GM21381 (cell line): Measurements from ENCODE around the gene CINP.
"Not testable (repeated sequence)": the region's sequence is repeated elsewhere in the genome, so short reads cannot be mapped to it uniquely, and the experiment has no call there.

ENCODE experiments used
- ATAC-seq: cut with Tn5 transposase; IDR thresholded peaks from one replicate; pipeline ENCODE4 v1.9.1; 2021; ENCODE audit warnings: mild to moderate bottlenecking, moderate library complexity; ENCODE audit not compliant: unreplicated experiment

CINP gene

DNA sequence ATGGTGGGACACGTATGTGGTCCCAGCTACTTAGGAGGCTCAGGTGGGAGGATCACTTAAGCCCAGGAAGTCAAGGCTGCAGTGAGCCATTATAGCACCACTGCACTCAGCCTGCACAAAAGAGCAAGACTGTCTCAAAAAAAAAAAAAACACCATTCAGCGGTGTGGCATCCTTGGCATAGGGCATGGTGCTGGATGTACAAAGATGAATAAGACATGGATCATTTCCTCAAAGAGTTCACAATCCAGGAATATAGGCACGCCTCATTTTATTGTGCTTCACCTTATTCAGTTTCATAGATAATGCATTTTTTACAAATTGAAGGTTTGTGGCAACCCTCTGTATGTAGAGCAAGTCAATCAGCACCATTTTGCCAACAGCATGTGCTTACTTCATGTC is 6.4 kb downstream of the CINP start:
- no peak for ATAC-seq

DNA sequence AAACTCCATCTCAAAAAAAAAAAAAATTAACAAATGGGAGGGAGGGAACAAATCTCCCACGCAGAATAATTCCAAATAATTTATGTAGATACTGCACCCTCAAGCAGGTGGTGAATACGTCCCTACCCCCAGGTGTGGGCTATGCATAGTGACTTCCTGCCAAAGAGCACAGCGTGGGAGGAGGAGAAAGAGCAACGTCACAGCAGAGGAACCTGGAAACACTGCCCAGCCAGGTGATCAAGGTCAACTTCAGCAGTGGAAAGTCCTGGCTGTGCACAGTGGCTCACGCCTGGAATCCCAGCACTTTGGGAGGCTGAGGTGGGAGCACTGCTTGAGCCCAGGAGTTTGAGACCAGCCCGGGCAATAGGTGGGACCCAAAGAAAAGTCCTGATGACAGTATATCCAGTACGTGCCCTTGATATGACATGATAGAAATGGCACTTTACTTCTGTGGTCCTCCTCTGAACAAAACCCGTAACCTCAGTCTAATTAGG is 9.5 kb downstream of the CINP start:
- no peak for ATAC-seq

DNA sequence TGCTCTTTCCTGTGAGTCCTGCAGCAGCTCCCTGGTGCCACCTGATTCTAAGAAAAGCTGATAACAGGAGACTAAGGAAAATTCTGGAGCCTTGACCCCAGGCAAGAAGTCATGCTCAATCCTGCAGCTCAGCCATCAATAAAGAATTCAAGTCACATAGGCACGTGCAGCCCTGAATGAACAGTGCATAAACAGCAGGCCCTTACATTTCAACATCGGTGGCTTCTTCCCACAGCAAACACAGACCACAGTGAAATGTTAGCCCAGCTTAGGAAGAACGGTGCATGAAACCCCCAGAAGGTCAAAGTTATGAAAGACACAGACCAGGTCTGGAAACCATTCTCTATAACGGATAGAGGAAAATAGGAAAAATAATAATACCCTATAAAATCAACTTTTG is 10.5 kb downstream of the CINP start:
- ATAC-seq = no peak

GRCh38 chr14:102351593-102351992 is 11.1 kb downstream of the CINP start:
- ATAC-seq = not testable (repeated sequence)

GRCh38 chr14:102351023-102351422 is 11.7 kb downstream of the CINP start:
- ATAC-seq = no peak

DNA sequence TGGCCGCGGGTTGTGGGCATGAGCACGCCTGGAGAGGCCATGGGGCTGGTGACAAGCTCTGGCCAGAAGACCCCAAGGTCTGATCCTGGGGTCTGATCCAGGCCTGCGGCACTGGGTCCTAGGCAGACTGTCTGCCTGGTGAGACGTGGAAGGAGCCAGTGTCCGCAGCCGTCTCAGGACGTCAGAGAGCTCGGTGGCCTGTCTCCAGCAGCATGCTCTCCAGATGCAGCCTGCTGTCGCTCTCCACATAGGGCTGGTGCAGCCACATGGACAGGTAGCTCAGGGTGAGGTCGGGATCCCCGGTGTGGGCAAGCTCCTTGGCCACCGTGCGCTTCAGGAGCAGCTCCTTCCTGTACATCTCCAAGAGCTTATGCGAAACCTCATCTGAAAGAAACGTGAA is 14.3 kb downstream of the CINP start:
- ATAC-seq = no peak

- no peak for ATAC-seq
These were observed 16.0 kb downstream of the CINP start for GRCh38 chr14:102346645-102347044.

DNA sequence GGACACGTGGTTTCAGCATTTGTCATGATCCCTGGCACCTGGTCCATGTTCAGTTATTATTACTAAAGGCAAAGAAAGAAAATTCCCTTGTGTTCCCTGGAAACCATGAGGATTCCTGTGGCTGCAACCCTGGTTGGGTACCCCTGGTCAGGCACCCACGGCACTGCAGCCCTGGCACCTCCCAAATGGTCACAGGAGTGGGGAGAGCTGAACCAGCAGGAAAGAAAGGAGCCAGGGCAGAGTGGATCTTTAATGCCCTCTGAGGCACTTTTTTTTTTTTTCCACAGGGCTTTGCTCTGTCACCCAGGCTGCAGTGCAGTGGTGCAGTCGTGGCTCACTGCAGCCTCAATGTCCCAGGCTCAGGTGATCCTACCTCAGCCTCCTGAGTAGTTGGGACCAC is 17.5 kb downstream of the CINP start:
- ATAC-seq = no peak

GRCh38 chr14:102344485-102344884 is 18.2 kb downstream of the CINP start:
- no peak for ATAC-seq

DNA sequence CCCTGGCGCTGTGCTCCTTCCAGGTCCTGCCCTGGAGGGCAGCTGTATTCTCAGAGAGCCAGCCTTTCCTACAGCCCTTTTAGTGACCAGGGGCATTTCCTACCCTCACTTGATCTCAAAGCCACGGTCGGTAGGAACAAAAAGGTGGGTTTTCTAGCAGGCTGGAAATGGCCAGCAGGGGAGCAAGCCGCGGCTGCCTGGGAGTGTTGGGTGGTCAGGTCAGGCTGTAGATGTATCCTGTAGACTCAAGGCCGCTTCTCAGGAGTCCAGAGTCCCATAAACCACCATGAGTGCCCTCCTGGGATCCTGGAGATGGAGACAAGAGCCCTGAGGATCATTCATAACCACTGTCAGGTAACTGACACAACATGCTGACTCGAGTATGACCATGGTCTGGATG is 18.6 kb downstream of the CINP start:
- no peak for ATAC-seq

DNA sequence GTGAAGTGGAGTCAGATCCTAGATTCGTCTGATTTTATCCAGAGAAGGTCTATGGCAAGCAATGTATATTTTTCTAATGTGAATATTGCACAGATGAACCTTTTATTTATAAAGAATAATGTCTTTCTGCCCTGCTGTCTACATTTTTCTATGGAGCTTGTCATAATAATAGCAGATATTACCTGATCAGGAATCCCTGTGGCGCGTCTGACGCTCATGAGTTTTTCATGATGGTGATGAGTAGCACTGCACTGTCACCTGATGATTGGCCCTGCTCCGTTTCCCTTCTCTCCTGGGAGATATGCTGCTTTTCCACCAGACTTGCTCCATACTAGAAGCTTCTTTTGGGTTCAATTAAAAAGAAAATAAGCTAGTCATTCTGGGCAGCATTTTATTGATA is 20.5 kb downstream of the CINP start:
- ATAC-seq = no peak

- no peak for ATAC-seq
These were observed 21.1 kb downstream of the CINP start for GRCh38 chr14:102341566-102341965.

DNA sequence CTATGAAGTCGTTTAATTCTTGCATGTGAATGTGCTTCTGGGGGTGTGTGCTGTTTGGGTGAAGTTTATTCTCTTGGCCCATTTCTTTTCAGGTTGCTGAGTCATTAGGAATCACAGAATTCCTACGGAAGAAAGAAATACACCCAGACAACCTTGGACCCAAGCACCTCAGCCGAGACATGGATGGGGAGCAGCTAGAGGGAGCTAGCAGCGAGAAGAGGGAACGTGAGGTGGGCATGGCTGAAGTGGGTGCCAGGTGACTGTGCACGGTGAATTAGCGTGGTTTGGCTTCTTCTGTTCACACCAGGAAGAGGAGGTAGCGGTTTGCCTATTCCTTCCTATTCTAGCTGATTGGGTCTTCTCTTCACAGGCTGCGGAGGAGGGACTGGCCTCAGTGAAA is 24.0 kb downstream of the CINP start:
- ATAC-seq = no peak

DNA sequence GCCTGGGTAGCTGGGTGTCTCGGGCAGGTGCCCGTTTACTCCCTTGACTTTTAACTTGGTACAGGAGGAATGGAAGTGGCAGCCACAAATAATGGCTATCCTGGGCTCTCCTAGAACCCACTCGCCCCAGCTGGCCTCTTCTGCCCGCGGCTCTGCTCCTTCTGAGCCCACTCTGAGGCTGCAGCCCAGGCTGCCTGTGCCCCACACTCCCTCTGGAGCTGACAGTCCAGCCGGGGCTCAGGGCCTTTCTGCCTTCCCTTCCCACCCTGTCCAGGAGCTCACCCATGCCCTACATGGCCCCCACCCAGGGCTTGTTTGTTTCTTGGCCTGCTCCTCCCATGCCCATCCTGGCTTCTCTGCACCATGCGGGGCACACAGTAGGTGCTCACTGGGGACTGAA is 27.5 kb downstream of the CINP start:
- no peak for ATAC-seq

DNA sequence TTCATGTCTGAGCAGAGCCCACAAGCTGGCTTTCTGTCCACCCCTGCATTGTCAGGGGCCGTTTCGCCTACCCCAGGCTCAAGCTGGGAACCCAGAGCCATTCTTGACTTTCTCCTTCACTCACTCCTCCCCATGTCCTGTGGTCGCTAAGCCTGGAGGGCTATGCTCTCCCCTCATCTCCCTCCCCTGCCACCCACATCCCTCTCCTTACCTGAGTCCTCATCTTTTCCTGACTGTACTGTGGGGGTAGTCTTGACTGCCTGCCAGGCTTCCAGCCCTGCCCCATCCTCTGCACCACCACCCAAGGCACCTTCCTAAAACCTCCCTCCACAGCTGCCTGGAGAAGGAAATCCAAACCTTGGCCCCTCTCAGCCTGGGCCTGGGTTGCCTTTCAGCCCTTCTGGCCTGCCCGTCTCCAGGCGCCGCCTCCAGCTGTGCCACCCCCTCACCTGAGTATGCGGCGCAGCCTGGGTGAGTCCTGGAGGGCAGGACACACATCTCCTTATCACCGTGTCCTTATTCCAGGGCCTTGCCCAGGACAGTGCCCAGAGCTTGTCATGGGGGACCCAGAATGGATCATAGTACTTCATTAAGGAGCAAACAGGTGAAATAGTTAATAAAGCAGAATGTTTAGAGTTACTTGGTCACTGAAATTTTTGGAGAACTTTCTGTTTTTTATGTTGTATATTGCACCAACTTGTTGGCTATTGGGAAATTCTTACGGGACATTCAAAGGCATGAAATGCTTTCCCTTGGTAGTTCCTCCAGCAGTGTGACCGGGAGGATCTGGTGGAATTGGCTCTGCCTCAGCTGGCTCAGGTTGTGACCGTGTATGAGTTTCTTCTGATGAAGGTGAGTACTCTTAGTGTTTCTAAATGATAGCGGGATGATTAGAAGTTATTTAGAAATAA is 28.6 kb downstream of the CINP start:
- ATAC-seq = no peak

DNA sequence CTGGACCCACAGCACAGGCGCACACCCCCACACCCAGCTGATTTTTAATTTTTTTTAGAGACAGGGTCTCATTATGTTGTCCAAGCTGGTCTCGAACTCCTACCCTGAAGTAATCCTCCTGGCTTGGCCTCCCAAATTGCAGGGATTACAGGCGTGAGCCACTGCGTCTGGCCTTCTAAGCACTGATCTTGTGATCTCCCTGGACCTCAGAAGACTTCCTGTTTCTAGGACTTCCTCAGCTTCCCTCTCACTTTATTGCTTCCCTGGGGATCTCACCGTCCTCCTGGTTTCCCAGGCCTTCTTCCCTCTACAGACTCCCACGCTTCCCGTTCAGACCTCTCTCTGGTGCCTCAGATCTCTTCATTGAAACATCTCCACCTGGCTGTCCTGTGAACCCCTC is 29.3 kb downstream of the CINP start:
- ATAC-seq = no peak

DNA sequence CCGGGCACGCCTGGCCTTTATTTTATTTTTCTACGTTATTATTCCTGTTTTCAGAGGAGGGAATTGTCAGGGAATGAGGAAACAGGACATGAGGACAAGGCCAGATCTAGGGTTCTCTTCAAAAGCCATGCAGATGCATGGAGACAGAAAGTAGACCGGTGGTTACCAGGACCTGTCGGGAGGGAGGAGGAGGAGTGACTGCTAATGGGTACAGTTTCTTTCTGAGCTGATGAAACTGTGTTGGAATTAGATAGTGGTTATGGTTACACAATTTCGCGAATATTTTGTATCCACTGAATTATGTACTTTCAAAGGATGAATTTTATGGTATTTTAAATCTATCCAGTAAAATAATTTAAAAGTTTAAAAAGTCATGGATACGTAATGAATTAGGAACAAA is 31.9 kb downstream of the CINP start:
- ATAC-seq = no peak

GRCh38 chr14:102329381-102329780 is 33.3 kb downstream of the CINP start:
- not testable (repeated sequence) for ATAC-seq

- ATAC-seq = no peak
These were observed 36.1 kb downstream of the CINP start for GRCh38 chr14:102326583-102326982.

GRCh38 chr14:102325791-102326345 is 36.8 kb downstream of the CINP start:
- ATAC-seq = no peak

DNA sequence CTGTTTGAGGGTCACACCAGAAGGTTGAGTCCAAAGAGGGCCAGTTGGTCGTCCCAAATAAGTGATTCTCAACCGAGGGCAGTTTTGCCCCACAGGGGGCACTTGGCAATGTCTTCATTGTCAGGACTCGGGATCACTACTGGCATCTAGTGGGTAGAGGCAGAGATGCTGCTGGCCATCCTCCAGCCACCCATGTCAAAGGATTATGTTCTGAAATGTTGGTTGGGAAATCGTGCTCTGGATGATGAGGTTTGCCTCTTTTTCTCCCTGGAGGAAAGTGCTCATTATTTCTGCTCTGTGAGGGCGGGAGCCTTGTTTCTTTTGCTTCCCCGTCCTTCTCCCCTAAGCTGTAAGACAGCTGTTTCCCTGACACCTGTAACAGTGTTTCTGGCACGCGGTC is 39.6 kb downstream of the CINP start:
- no peak for ATAC-seq
